GM21717 (cell line): ENCODE measurements around the gene TTC22.

Source experiments
- ATAC-seq: cut with Tn5 transposase; IDR thresholded peaks from one replicate; pipeline ENCODE4 v1.9.1; 2021; ENCODE audit warnings: mild to moderate bottlenecking, moderate library complexity; ENCODE audit not compliant: unreplicated experiment

Gene TTC22

DNA sequence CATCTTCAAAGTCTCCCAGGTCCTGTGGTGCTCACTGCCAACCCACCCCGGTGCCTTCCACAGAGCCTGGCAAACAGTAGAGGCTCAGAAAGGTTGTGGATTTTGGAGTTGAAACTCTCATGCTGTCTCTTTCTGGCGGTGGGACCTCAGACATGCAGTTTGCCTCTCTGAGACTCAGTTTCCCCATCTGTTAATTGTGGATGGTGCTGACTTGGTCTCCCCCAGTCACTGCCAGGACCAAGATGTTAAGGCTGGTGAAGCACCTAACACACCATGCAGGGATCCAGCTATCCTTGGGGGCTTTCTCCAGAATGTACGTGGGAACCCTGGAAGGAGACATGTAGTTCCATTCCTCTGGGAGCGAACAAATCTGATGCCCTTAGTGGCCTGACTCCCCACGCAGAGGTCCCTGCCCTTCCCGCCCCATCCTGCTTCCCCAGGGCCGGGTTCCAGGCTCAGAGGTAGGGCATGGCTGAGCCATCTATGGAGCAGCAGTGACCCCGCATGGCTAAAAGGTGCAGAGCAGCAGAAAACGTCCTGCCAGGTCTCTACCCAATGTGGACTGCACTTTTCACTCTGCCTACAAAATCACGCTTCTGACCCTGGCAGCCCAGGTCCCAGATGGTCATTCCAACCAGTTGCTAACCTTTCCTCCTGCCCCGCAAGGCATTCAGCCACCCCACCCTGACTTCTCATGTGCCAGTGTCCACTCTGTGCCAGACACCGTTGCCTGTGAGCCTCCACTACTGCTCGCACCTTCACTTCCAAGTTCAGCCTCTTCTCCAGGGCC, 9.2 kb upstream of the TTC22 start:
- no peak for ATAC-seq

DNA sequence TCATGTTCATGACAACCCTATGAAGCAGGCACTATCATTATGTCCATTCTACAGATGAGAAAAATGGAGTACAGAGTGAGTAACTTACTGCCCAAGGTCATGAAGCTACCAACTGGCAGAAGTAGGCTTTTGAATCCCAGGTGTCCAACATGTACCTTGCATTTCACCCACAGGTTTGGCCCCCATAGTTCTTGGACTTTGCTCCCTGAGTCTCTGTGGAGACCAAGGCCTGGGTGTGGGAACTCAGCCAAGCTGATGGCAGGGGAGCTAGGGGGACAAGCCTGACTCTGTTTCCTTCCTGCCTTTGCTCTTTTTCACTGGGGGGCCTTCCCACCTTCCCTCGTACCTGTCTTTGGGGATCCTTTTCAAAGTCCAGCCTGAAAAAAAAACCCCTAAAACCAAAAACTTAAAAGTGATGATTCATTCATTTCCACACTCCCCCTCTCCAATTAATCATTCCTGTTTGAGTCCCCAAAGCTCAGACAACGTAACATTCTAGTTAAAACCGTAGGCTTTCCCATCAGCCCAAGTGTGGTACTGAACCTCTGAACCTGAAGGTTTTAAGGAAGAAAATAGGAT, 8.5 kb upstream of the TTC22 start:
- ATAC-seq: no peak

DNA sequence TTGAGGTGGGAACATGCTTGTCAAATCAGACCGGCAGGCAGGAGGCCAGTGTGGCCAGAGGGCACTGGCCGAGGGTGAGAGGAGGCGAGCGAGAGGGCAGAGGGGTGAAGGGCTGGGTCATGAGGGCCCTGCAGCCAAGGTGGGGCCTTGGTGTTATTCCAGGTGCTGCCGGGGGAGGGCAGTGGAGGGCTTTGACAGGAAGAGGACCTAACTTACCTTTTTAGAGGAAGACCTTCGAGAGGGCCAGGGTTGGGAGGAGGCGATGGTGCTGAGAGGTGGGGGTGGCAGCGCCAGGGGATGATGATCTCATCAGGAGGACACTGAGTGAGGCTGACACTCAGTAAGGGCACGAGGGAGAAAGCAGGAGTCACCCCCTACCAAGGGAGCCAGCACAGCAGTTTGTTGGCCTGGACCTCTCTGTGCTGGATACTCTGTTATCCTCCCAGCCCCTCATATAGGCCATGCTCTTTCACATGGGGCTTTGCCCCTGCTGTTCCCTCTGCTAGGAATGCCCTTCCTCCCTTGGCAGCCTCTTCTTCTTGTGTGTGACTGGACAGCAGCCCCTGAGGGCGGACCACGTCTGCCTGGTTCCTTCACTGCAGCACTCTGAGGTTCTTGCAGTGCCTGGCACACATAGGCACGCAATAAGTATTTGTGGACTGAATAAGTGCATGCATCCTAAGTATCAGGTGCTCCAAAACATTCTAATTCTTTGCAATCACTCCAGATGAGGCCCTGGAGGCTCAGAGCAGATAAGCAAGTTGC, 7.5 kb upstream of the TTC22 start:
- no peak for ATAC-seq

DNA sequence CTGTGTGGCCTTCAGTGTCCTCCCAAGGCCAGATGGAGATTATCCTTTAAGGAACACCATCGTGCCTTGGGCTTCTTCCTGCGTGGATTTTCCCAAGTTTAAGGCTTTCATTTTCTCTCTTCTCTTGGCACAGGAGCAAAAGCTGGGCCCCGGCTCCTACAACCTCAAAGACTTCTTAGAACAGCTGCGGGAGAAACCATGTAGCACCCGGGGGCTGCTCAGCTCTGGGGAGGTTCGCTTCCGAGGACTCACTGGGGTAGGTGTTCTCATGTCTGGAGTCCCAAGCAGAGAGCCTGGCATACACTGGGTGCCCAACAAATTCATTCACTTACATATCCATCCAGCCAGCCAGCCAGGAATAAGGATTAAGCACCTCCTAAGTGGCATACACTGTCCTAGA, 6.6 kb upstream of the TTC22 start:
- ATAC-seq: no peak

DNA sequence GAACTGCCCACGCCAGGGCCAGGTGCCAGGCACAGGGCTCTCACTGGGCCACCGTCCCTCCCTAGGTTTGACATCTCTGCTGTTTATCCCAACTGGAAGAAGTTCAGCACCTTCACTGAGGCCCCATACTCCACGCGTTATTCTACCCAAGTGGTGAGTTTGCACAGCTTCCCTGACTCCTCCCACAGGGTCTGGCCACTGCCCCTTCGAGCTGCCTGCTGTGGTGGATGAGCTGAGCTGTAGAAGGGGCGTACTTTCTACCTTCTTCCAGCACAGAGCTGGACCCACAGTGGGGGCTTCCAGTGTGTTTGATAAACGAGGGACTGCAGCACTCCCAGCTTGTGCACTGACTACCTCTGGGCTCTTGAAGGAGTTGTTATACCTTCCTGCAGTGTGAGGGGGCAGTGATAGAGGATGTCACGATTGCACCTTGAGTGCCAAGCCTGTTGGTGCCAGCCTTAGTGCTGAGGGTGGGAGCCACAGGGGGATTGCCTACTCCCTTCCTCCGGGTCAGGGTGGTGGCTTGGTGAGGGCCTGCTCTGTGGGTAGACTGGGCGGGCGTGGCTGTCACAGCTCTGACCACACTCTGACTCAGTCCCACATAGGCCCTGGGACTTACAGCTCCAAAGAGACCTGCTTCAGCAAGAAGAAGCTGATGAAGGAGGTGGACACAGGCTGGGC, 5.9 kb upstream of the TTC22 start:
- no peak for ATAC-seq

DNA sequence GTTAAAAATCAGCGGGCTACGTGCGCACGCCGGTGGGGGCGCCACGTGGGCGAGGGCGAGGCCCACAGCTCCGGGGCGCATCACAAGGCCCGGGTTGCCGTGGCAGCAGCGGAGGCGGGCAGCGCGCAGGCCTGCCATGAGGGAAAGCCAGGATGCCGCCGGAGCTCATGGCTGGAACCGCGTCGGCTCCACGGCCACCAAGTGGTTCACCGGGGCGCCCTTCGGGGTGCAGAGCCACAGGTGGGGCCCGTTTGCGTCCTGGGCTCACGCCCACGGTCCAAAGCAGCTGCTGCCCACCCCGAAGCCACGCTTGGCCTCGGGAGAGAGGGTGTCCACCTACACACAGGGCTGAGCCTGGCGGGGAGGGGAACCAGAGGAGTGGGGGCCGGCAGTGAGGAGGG, 4.9 kb upstream of the TTC22 start:
- no peak for ATAC-seq

DNA sequence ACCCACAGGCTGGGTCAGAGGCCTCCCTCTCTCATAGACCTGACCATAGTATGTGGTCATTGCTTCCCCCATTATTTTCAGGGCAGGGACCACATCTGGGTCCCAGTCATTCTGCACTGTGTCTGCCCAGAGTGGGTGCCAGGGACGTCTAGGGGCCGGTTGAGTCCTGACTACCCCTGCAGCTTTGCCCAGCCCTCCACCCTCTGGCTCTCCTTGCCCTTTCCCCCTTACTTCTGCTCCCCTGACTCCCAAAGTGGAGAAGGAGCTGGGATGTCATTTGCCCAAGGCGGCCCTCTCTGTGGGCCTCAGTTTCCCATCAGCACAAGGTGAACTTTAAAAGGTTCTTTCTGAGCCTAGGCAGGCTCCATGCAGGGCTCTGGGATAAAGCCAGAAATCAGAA, 4.3 kb upstream of the TTC22 start:
- ATAC-seq: no peak

DNA sequence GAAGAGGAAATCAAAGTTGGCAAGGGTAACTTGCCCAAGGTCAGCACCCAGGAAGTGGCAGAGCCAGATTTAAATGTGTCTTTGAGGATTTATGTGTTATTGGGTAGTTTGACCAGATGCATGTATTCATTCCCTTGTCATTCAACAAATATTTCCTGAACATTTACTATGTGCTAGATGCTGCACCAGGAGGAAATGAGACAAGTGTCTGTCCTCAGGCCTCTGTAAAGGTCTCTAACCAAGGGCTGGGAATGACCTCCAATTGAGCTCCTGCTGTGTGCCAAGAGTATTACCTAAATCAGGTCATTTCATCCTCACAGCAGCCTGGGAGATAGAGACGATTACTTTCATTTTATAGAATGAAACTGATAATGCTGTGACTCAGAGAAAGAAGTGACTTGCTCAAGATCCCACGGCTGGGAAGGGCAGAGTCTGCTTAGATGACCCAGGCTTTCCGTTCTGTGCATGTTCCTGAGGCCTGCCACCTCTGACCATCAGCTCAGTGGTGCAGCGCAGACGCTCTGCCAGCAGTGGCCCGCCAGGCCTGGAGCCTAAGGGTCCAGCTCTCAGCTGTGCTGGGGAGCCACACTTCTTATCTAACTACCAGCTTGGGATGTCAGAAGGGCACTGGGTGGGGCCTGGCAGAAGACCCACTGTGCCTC, 3.5 kb upstream of the TTC22 start:
- no peak for ATAC-seq

DNA sequence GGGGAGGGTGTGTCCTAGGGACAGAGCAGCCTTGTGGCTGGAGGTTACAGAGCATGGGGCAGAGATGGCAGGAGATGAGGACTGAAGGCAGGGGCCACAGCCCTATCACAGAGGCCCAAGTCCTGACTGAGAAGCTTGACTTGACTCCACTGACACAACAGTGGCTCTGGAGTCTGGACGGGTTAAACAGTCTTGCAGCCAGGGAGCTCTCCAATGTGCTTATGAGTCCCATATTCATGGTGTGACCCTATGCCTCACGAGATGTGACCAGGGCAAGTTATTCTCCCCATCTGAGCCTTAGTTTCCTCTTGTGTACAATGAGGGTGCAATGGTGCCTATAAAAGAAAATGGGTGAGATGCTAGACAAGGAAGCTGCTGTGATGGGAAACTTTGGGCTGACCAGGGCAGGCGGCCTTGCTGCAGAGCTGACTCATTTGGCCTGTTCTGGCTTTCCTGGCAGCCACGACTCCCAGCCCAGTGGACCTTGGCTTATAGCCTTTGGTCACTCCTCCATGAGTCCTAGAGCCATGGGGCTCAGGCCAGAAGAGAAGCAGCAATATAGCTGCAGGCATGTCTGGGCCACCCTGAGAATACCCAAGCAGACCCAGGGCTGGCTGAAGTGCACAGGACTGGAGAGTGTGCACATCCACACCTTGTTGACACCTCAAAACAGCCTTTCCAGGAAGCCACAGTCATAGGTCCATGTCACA, 2.8 kb upstream of the TTC22 start:
- no peak for ATAC-seq

DNA sequence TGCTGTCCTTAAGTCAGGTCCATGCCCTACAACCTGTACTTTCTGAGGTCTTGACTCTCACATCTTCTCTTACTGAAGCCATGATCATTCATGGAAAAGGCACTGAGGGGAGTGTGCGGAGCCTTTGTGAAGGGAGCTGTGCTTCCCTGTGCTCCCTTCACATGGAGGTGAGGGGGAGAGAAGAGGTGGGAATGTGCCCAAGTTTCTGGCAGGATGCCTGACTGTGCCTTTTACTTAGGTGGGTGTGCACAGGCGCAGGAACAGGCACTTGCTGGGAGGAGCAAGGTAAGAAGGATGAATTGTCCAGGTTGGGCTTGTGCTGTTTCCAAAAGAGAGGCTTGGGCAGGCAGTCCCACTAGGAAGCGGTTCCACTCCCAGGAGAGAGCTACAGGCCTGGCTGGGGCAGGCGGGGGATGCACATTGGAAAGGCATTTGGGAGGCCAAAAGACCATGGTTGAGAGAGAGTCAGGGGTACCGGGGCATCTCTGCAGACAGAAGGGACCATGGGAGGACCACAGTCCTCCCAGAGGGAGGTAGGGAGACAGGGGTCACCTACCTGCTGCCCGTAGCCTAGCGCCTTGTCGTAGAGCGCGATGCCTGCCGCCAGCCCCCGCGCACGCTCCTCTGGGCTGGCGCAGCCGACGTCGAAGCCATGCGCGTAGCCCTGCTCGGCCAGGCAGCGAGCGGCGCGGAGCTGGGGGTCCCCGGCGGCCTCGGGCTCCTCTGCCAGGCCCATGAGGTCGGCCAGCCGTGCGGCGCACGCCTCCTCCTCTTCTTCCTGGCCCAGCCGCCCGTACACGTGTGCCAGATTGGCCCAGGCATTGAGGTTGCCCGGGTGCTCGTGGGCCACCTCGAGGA, 853 bp downstream of the TTC22 start:
- ATAC-seq: no peak

DNA sequence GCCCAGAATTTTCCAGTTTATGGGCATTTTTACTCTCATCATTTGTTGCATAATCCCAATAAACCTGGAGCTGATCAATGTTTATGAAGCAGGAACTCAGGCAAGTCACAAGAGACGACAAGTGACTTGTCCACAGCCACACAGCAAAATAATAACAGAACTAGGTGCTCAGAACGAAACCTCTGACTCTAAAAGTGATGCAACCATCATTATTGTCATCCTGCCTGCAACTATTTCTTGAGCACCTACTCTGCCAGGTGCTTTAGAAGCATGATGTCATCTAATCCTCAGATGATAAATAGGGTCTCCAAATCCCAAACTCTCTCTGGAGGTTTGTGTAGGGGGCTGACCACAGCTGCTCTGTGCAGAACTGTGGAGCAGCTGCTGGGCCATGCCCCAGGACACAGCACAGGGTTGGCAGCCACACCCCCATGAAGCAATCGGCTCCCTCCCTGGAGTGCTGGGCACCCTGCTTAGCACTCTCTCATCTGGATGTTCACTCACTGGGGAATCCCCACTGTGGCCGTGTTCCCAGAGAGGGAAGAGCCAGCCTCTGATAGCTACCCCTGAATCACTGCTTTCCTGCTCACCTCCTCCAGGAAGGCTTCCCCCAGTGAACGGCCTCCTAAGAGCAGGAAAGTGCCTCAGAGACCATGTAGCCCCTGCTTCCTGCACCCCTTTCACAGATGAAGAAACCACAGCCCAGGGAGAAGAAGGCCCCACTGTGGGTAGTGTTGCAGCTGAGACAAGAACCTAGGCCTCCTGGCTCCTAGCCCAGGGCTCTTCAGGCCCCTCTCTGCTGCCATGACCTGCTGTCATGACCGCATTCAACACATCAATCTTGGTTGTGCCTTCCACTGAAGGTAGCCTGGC, 2.1 kb downstream of the TTC22 start:
- ATAC-seq: peak; percentile 63

DNA sequence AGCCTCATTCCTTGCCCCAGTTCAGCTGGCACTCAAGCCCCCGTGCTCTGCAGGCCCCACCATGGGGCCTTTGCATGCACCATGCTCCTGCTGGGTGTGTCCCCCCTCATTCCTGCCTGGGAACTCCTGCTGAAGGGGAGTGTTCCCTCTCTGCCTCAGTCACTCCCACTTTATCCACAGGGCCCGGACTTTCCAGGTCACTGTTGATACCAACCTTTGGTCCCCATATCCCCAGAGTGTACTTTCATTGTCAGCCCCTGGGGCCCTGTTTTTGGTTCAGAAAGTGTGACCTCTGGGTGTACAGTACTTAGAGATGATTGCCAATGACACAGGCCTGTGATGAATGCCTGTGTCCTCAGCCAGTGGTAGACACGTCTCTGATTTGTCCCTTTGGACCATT, 2.9 kb downstream of the TTC22 start:
- no peak for ATAC-seq

DNA sequence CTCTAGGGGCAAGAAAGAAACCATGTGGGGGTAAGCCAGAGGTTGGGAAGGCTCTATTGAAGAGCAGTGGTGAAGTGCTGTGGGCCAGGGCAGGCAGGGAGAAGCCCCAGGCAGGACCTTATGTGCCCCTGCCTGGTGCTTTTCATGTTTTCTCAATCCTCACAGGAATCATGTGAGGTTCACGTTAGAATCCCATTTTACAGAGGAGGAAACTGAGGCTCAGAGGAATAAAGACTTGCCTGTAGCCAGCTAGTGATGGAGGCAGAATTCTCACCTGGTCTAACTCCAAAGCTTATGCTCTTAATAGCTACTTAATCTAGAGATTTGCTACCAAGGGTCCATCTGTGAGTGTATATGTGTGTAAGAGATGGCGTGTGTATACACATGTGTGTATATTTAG, 4.2 kb downstream of the TTC22 start:
- no peak for ATAC-seq

DNA sequence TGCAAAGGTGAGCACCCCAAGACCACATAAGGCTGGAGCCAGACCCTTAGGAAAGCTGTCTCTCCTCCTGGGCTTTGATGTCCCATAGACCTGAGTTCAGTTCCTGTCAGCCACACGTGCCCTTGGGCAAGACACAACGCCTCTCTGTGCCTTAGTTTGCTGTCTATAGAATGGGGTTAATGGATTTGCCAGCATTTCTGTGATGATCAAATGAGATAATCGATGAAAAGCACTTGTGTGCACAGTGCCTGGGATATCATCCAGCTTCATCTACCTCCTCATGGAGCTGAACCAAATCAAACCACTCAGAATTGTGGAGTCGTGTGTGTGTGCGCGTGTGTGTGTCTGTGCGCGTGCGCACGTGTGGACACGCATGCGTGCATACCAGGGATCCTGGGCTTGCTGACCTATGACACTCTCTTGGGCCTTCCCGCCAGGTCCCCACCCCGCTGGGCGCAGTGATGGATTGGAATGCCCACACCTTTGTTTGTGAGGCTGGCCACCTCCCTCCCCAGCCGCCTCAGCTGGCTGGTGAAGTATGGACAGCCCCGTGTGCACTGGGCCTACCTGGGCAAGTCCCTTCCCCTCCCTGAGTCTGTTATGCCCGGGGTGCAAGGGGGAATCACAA, 5.2 kb downstream of the TTC22 start:
- ATAC-seq: no peak

DNA sequence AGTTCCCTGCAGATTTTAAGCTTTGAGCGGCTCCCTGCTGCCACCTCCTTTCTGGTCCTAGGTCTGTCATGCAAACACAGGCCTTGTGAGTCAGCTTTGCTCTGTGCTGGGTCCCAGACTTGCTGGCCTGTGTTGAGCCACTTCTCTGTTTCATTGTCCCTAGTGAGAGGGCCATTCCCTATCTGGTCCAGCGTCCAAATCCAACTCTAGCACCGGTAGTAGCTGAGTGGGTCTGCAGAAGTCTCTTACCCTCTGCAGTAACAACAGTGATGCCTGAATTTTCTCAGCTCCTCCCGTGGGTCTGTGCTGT, 5.8 kb downstream of the TTC22 start:
- ATAC-seq: no peak

DNA sequence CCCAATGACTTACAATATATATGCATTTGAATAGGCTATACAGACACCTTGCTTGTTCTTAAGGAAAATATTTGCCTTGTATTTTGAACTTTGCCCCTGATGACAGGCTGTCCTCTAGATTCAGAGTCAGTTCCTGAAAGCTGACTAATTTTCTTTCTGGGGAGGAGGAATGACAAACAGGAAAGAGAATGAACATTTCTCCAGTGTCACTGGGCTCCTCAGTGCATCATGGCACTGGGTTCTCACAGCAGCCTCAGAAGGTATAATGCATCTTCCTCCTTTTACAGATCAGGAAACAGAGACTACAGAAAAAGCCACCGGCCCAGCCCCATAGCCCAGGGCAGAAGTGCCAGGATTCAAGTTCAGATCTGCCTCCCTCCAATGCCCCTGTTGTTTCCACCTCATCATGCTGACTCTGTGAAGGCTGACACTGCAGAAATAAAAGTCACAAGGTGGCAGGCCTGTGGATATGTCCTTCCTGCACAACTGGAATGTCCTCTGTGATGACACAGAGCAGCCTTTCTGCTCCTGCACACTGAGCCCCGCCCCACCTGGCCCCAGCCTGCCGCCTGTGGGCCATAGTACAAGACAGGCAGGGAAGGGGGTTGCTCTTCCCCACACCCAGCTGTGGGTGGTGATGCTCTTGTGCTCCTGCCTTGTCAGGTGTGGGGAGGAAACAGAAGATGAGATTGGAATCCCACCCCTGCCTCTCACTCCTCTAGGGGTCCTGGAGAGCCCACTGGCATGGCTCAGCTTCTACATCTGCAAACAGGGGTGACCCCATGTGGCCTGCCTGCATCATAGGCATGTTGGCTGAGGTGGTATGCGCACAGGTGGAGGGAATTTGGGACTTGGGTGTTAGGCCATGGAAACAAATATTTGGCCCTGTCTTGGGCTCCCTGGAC, 6.4 kb downstream of the TTC22 start:
- no peak for ATAC-seq

DNA sequence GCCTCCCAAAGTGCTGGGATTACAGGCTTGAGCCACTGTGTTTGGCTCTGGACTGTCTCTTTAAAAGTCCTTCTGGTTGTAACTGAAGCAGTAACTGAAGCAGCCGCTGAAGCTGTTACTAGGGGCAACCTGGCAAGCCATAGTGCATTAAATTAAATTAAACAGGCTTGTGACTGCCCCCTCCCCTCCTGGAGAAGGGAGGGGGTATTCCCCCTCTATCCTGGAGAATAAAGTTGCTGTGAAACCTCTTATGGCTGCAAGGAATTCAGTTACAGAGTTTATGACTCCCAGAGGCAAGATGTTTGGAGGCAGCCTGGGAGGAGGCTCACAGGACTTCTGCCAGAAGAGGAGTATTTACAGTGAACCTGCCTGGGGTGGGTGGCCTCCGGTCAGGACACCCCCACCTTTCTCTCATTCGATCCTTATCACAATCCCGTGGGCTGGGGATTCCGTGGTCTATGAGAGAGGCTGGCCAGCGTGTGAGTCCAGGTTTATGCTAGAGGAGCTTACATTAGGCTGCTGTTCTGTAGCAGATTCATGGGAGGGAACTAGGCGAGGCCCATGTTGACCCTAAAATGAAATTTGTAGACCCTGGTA, 8.3 kb downstream of the TTC22 start:
- no peak for ATAC-seq
